Upper lobe of right lung (tissue), 1 donor: ENCODE results near the gene ABR. TPM values are rescaled to one million over a fixed set of nuclear protein-coding genes. Genes with fewer than 3 reads are reported as not detected.
"Not testable (repeated sequence)": the region's sequence is repeated elsewhere in the genome, so short reads cannot be mapped to it uniquely, and the experiment has no call there.

Experiments
- ATAC-seq: fragments of 200-7000 bp; cut with Tn5 transposase; one replicate; pipeline ENCODE4 v1.9.1; 2020; ENCODE audit warnings: mild to moderate bottlenecking, moderate library complexity
- DNase-seq: peaks from one replicate; pipeline ENCODE4 v3.0.0-alpha.2; 2020
- H3K27ac ChIP-seq: fragments of 200-600 bp; one replicate; pipeline ENCODE4 v1.8.0; 2022
- H3K27me3 ChIP-seq: fragments of 200-600 bp; one replicate; pipeline ENCODE4 v1.8.0; 2022; ENCODE audit warnings: mild to moderate bottlenecking
- H3K36me3 ChIP-seq: fragments of 200-600 bp; one replicate; pipeline ENCODE4 v1.8.0; 2022
- H3K4me1 ChIP-seq: fragments of 200-600 bp; one replicate; pipeline ENCODE4 v1.8.0; 2022
- H3K4me3 ChIP-seq: fragments of 200-600 bp; one replicate; pipeline ENCODE4 v1.8.0; 2022; ENCODE audit warnings: mild to moderate bottlenecking
- H3K9me3 ChIP-seq: fragments of 200-600 bp; one replicate; pipeline ENCODE4 v1.8.0; 2022
- CTCF ChIP-seq: fragments of 200-600 bp; IDR thresholded peaks from one replicate; pipeline ENCODE4 v1.8.0; 2022; ENCODE audit warnings: antibody characterized with exemption
- intact Hi-C: fragments of 100-400 bp; cut with DNase I; formaldehyde crosslinking; loops from one replicate; pipeline ENCODE4 v1.11.0; 2022
- total RNA-seq: library from RNA; stranded (reverse); fragmentation: NEBNext Ultra II Directional; extraction: Animal tissue kit (Norgen Biotek cat#: 25700); gene quantifications from one replicate; pipeline ENCODE4 v1.2.1, GENCODE V29; 2021
- donor health status: DM: no; HTN: yes; CAD: no; lungs with severe emphysema.

The ABR gene
- total RNA-seq, 1 donor from 2014 or later = 185 TPM

GRCh38 chr17:1124896-1125787 is 54.6 kb downstream of the ABR start:
- Histone ChIP-seq H3K9me3 (no peaks in the 10 kb centered on the region), H3K27me3 (no peaks in the 10 kb centered on the region), H3K4me3 (no peak overlapping the region), H3K36me3 (no peaks in the 10 kb centered on the region), H3K4me1 (peaks cover 18% of the 10 kb centered on the region), H3K27ac (no peak overlapping the region)
- TF ChIP-seq CTCF = no peak
- no peak for DNase-seq
- intact Hi-C loops = loop anchor here (5.0 kb wide), 1 partner anchor 57 kb away; no protein-coding TSS in a partner anchor
- no peak for ATAC-seq

- Histone ChIP-seq H3K27me3 (no peaks in the 10 kb centered on the region), H3K4me3 (no peak overlapping the region), H3K9me3 (no peaks in the 10 kb centered on the region), H3K4me1 (peaks cover 18% of the 10 kb centered on the region), H3K27ac (no peak overlapping the region), H3K36me3 (no peaks in the 10 kb centered on the region)
- intact Hi-C loops = loop anchor here (5.0 kb wide), 1 partner anchor 58 kb away; no protein-coding TSS in a partner anchor
- no peak for ATAC-seq
- no peak for TF ChIP-seq CTCF
- no peak for DNase-seq
Observed at GRCh38 chr17:1123921-1124715, 55.7 kb downstream of the ABR start.

- Histone ChIP-seq H3K4me1 (peaks cover 18% of the 10 kb centered on the region), H3K4me3 (no peak overlapping the region), H3K36me3 (no peaks in the 10 kb centered on the region), H3K9me3 (no peaks in the 10 kb centered on the region), H3K27me3 (no peaks in the 10 kb centered on the region), H3K27ac (peak overlapping the region; percentile 14)
- no peak for TF ChIP-seq CTCF
- ATAC-seq (no peak), DNase-seq (no peak)
- intact Hi-C loops = loop anchor here (5.0 kb wide), 1 partner anchor 59 kb away; no protein-coding TSS in a partner anchor
Observed at GRCh38 chr17:1123393-1123831, 56.4 kb downstream of the ABR start.

- Histone ChIP-seq H3K36me3 (no peaks in the 10 kb centered on the region), H3K27ac (peak overlapping the region; percentile 14), H3K4me3 (no peak overlapping the region), H3K27me3 (no peaks in the 10 kb centered on the region), H3K4me1 (peaks cover 18% of the 10 kb centered on the region), H3K9me3 (no peaks in the 10 kb centered on the region)
- intact Hi-C loops = loop anchor here (5.0 kb wide), 1 partner anchor 60 kb away; no protein-coding TSS in a partner anchor
- peak; percentile 89 for ATAC-seq
- DNase-seq = peak; percentile 88
- peak; percentile 86 for TF ChIP-seq CTCF
Observed at GRCh38 chr17:1122533-1123392, 57.0 kb downstream of the ABR start.

GRCh38 chr17:1121442-1121817 is 58.4 kb downstream of the ABR start:
- Histone ChIP-seq H3K4me1 (peaks cover 18% of the 10 kb centered on the region), H3K27ac (peak overlapping the region; percentile 14)
- not testable (repeated sequence) for H3K4me3 ChIP-seq, H3K36me3 ChIP-seq, H3K9me3 ChIP-seq, DNase-seq, H3K27me3 ChIP-seq, ATAC-seq
- intact Hi-C loops = loop anchor here (5.0 kb wide), 1 partner anchor 61 kb away; no protein-coding TSS in a partner anchor
